GM21723 (cell line): Measurements from ENCODE around the gene PDE1A.

ENCODE experiments used
- ATAC-seq: cut with Tn5 transposase; IDR thresholded peaks from one replicate; pipeline ENCODE4 v1.9.1; 2021; ENCODE audit warnings: mild to moderate bottlenecking, moderate library complexity; ENCODE audit not compliant: unreplicated experiment

PDE1A gene

GRCh38 chr2:182359027-182359989 is 67.5 kb downstream of the PDE1A start:
- no peak for ATAC-seq

- no peak for ATAC-seq
Observed at GRCh38 chr2:182358601-182359000, 68.2 kb downstream of the PDE1A start.

- no peak for ATAC-seq
Observed at GRCh38 chr2:182355815-182356214, 71.0 kb downstream of the PDE1A start.

GRCh38 chr2:182351427-182351826 is 75.4 kb downstream of the PDE1A start:
- ATAC-seq: no peak

- ATAC-seq: no peak
Observed at GRCh38 chr2:182349268-182349667, 77.6 kb downstream of the PDE1A start.

GRCh38 chr2:182345384-182345783 is 81.5 kb downstream of the PDE1A start:
- ATAC-seq: no peak

GRCh38 chr2:182330451-182331305 is 96.2 kb downstream of the PDE1A start:
- ATAC-seq: no peak

- no peak for ATAC-seq
Observed at GRCh38 chr2:182324665-182325064, 102.2 kb downstream of the PDE1A start.

- ATAC-seq: no peak
Observed at GRCh38 chr2:182321096-182321495, 105.7 kb downstream of the PDE1A start.

- ATAC-seq: no peak
Observed at GRCh38 chr2:182319556-182320505, 107.0 kb downstream of the PDE1A start.

- ATAC-seq: no peak
Observed at GRCh38 chr2:182318466-182319220, 108.2 kb downstream of the PDE1A start.

- ATAC-seq: no peak
Observed at GRCh38 chr2:182316950-182317349, 109.9 kb downstream of the PDE1A start.

GRCh38 chr2:182302972-182303371 is 123.9 kb downstream of the PDE1A start:
- ATAC-seq: no peak

- ATAC-seq: no peak
Observed at GRCh38 chr2:182302174-182302573, 124.7 kb downstream of the PDE1A start.

- ATAC-seq: no peak
Observed at GRCh38 chr2:182301093-182301492, 125.7 kb downstream of the PDE1A start.

GRCh38 chr2:182300608-182301007 is 126.2 kb downstream of the PDE1A start:
- no peak for ATAC-seq

- ATAC-seq: no peak
Observed at GRCh38 chr2:182299632-182300031, 127.2 kb downstream of the PDE1A start.

GRCh38 chr2:182298456-182298855 is 128.4 kb downstream of the PDE1A start:
- ATAC-seq: no peak

- no peak for ATAC-seq
Observed at GRCh38 chr2:182291296-182291695, 135.5 kb downstream of the PDE1A start.

GRCh38 chr2:182283512-182283911 is 143.3 kb downstream of the PDE1A start:
- ATAC-seq: no peak
